SK-N-SH treated with all-trans-retinoic acid at 6 μM for 48 hours (cell line): ENCODE results near the gene CNOT8.
"Not testable (repeated sequence)": the region's sequence is repeated elsewhere in the genome, so short reads cannot be mapped to it uniquely, and the experiment has no call there.

Experiments used
- ATAC-seq: fragments of 200-7000 bp; cut with Tn5 transposase; 3 replicates; pipeline ENCODE4 v1.9.1; 2020; ENCODE audit warnings: mild to moderate bottlenecking, moderate library complexity
- ARNTL ChIP-seq: fragments of 450-650 bp; formaldehyde crosslinking; IDR thresholded peaks from 2 replicates; pipeline ENCODE4 v1.5.0; 2020; ENCODE audit warnings: low read depth, mild to moderate bottlenecking, moderate library complexity, borderline replicate concordance
- BACH2 ChIP-seq: fragments of 250-450 bp; sonication (Bioruptor Pico); IDR thresholded peaks from 2 replicates; pipeline ENCODE4 v1.9.0; 2021; ENCODE audit warnings: mild to moderate bottlenecking, borderline replicate concordance
- CSDC2 ChIP-seq: fragments of 250-450 bp; sonication (Bioruptor Pico); IDR thresholded peaks from 2 replicates; pipeline ENCODE4 v1.5.0; 2020; ENCODE audit warnings: mild to moderate bottlenecking, moderate library complexity
- ESRRG ChIP-seq: fragments of 250-450 bp; sonication (Bioruptor Pico); IDR thresholded peaks from 2 replicates; pipeline ENCODE4 v1.6.1; 2021; ENCODE audit warnings: mild to moderate bottlenecking
- ISL1 ChIP-seq: fragments of 250-450 bp; sonication (Bioruptor Pico); IDR thresholded peaks from 2 replicates; pipeline ENCODE4 v2.1.2; 2022; ENCODE audit warnings: mild to moderate bottlenecking, moderate library complexity
- OSR1 ChIP-seq: fragments of 250-450 bp; sonication (Bioruptor Pico); IDR thresholded peaks from 2 replicates; pipeline ENCODE4 v1.8.0; 2022; ENCODE audit warnings: moderate library complexity, mild to moderate bottlenecking, inconsistent platforms
- PPARA ChIP-seq: fragments of 250-450 bp; sonication (Bioruptor Pico); IDR thresholded peaks from 2 replicates; pipeline ENCODE4 v1.5.0; 2020; ENCODE audit warnings: mild to moderate bottlenecking, borderline replicate concordance
- SNAI2 ChIP-seq: fragments of 250-450 bp; sonication (Bioruptor Pico); IDR thresholded peaks from 2 replicates; pipeline ENCODE4 v1.5.0; 2020; ENCODE audit warnings: mild to moderate bottlenecking, moderate library complexity
- TCF4 ChIP-seq: fragments of 250-450 bp; sonication (Bioruptor Pico); IDR thresholded peaks from 2 replicates; pipeline ENCODE4 v1.8.0; 2021; ENCODE audit warnings: mild to moderate bottlenecking, moderate library complexity, borderline replicate concordance
- TOX ChIP-seq: fragments of 250-450 bp; sonication (Bioruptor Pico); IDR thresholded peaks from 2 replicates; pipeline ENCODE4 v1.8.0; 2021; ENCODE audit warnings: mild to moderate bottlenecking, moderate library complexity, borderline replicate concordance
- ZFP3 ChIP-seq: fragments of 250-450 bp; sonication (Bioruptor Pico); IDR thresholded peaks from 2 replicates; pipeline ENCODE4 v1.5.0; 2020; ENCODE audit warnings: mild to moderate bottlenecking, moderate library complexity
- ZFP30 ChIP-seq: fragments of 450-650 bp; formaldehyde crosslinking; IDR thresholded peaks from 2 replicates; pipeline ENCODE4 v1.5.0; 2022; ENCODE audit warnings: mild to moderate bottlenecking, moderate library complexity
- ZNF565 ChIP-seq: fragments of 450-650 bp; formaldehyde crosslinking; conservative IDR thresholded peaks from 2 replicates; pipeline ENCODE4 v1.5.0; 2020; ENCODE audit warnings: low read depth, mild to moderate bottlenecking, moderate library complexity
- ZNF70 ChIP-seq: fragments of 450-650 bp; formaldehyde crosslinking; IDR thresholded peaks from 2 replicates; pipeline ENCODE4 v1.5.0; 2020; ENCODE audit warnings: mild to moderate bottlenecking, moderate library complexity
- ZNF8 ChIP-seq: fragments of 450-650 bp; formaldehyde crosslinking; IDR thresholded peaks from 2 replicates; pipeline ENCODE4 v1.5.0; 2020; ENCODE audit warnings: mild to moderate bottlenecking, moderate library complexity
- TF ChIP-seq, protein P1 (sequence below): fragments of 250-450 bp; sonication (Bioruptor Pico); IDR thresholded peaks from 2 replicates; pipeline ENCODE4 v1.5.1; 2020; ENCODE audit warnings: low read depth, mild to moderate bottlenecking, moderate library complexity
- TF ChIP-seq, protein P2 (sequence below): fragments of 250-450 bp; sonication (Bioruptor Pico); IDR thresholded peaks from 2 replicates; pipeline ENCODE4 v1.5.0; 2020; ENCODE audit warnings: mild to moderate bottlenecking, moderate library complexity
- TF ChIP-seq, protein P3 (sequence below): fragments of 250-450 bp; sonication (Bioruptor Pico); IDR thresholded peaks from 2 replicates; pipeline ENCODE4 v1.5.1; 2021; ENCODE audit warnings: mild to moderate bottlenecking, moderate library complexity

Gene CNOT8

DNA sequence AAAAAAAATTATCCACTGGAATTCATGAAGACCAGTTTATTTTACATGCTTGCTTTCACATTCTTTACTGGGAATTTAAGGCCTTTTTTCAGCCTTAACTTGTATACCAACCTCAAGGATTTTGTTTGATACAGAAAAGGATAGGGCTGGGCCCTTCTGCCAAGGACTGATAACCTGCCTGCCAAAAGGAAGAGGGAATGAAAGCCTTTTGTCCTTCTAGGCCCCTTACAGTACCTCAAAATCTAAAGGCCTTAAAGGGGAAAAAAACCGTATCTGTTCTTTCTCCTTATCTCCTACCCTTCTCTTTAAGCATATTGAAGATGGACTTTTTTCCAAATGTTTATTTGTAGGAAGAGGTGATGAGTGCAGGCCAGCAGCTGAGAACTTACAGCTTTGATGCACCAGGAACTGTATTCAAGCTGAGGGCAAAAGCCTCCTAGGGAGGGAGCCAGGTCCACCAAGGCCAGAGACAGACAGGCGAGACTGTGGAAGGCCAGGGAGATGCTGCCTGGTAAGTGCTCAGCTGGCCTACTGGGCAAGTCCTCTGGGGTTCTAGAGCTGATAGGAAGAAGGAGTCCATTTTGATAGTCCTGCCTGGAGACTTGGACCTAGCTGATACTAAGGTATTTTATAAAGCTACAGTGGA, 39.8 kb upstream of the CNOT8 start:
- no peak for ATAC-seq
- TF ChIP-seq ZFP3, result no peak
- TF ChIP-seq, protein P1, sequence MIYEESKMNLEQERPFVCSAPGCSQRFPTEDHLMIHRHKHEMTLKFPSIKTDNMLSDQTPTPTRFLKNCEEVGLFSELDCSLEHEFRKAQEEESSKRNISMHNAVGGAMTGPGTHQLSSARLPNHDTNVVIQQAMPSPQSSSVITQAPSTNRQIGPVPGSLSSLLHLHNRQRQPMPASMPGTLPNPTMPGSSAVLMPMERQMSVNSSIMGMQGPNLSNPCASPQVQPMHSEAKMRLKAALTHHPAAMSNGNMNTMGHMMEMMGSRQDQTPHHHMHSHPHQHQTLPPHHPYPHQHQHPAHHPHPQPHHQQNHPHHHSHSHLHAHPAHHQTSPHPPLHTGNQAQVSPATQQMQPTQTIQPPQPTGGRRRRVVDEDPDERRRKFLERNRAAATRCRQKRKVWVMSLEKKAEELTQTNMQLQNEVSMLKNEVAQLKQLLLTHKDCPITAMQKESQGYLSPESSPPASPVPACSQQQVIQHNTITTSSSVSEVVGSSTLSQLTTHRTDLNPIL (CRISPR knock-in tag), result no peak
- TF ChIP-seq ESRRG (CRISPR knock-in tag), result no peak

DNA sequence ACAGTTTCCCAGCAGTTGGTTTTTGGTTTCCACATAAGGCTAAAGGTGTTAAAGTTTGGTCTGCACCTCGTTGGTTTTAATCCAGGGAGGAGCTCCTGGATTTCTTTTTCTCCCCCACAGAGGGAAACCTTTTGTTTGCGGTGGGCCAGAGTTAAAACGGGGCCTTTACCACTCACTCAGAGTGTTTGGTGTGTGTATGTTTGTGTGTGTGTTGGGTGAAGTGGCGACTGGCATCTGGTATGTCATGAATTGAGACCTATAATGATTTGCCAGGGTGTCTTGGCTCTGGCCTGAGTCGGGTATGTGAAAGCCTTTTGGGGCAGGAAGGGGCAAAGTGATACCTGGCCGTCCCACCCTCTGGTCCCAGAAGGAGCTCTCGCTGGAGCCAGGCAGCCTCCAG, 38.9 kb upstream of the CNOT8 start:
- no peak for TF ChIP-seq ZFP30 (CRISPR knock-in tag)
- TF ChIP-seq, protein P1 (CRISPR knock-in tag), result no peak
- TF ChIP-seq, protein P2, sequence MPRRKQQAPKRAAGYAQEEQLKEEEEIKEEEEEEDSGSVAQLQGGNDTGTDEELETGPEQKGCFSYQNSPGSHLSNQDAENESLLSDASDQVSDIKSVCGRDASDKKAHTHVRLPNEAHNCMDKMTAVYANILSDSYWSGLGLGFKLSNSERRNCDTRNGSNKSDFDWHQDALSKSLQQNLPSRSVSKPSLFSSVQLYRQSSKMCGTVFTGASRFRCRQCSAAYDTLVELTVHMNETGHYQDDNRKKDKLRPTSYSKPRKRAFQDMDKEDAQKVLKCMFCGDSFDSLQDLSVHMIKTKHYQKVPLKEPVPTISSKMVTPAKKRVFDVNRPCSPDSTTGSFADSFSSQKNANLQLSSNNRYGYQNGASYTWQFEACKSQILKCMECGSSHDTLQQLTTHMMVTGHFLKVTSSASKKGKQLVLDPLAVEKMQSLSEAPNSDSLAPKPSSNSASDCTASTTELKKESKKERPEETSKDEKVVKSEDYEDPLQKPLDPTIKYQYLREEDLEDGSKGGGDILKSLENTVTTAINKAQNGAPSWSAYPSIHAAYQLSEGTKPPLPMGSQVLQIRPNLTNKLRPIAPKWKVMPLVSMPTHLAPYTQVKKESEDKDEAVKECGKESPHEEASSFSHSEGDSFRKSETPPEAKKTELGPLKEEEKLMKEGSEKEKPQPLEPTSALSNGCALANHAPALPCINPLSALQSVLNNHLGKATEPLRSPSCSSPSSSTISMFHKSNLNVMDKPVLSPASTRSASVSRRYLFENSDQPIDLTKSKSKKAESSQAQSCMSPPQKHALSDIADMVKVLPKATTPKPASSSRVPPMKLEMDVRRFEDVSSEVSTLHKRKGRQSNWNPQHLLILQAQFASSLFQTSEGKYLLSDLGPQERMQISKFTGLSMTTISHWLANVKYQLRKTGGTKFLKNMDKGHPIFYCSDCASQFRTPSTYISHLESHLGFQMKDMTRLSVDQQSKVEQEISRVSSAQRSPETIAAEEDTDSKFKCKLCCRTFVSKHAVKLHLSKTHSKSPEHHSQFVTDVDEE, result no peak
- TF ChIP-seq CSDC2, result no peak
- no peak for TF ChIP-seq OSR1 (CRISPR knock-in tag)
- no peak for TF ChIP-seq TOX (CRISPR knock-in tag)
- TF ChIP-seq SNAI2 (CRISPR knock-in tag), result no peak
- TF ChIP-seq ARNTL (CRISPR knock-in tag), result no peak
- no peak for TF ChIP-seq ZNF565
- TF ChIP-seq PPARA (CRISPR knock-in tag), result no peak
- no peak for TF ChIP-seq ZNF70 (CRISPR knock-in tag)
- no peak for TF ChIP-seq ZFP3
- no peak for ATAC-seq

DNA sequence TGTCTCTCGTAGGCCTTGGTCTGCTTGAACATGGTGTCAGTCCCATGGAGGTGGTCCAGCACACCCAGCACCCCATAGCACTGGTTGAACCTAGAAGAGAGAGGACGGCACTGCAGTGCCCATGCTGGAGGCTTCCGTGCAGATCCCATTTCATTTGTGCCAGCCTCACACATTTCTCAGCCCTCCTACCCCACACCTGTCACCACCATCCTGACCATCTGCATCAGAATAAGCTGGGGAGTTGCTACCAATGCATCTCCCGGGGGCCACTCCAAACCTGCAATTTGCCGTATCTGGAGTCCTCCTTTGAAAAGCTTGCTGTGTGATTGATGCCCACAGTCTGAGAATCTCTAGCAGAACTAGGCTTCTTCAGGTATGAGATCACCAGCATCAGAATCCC, 38.0 kb upstream of the CNOT8 start:
- no peak for ATAC-seq
- TF ChIP-seq ARNTL (CRISPR knock-in tag) (no peak), ZNF70 (CRISPR knock-in tag) (no peak), PPARA (CRISPR knock-in tag) (no peak), ESRRG (CRISPR knock-in tag) (no peak), ZNF565 (no peak), TCF4 (CRISPR knock-in tag) (no peak), ISL1 (no peak), TOX (CRISPR knock-in tag) (no peak), BACH2 (CRISPR knock-in tag) (no peak), CSDC2 (no peak), ZNF8 (CRISPR knock-in tag) (no peak), ZFP3 (no peak)
- TF ChIP-seq, protein P1 (CRISPR knock-in tag), result no peak
- TF ChIP-seq, protein P3, sequence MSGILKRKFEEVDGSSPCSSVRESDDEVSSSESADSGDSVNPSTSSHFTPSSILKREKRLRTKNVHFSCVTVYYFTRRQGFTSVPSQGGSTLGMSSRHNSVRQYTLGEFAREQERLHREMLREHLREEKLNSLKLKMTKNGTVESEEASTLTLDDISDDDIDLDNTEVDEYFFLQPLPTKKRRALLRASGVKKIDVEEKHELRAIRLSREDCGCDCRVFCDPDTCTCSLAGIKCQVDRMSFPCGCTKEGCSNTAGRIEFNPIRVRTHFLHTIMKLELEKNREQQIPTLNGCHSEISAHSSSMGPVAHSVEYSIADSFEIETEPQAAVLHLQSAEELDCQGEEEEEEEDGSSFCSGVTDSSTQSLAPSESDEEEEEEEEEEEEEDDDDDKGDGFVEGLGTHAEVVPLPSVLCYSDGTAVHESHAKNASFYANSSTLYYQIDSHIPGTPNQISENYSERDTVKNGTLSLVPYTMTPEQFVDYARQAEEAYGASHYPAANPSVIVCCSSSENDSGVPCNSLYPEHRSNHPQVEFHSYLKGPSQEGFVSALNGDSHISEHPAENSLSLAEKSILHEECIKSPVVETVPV, result no peak
- TF ChIP-seq, protein P2, result no peak

DNA sequence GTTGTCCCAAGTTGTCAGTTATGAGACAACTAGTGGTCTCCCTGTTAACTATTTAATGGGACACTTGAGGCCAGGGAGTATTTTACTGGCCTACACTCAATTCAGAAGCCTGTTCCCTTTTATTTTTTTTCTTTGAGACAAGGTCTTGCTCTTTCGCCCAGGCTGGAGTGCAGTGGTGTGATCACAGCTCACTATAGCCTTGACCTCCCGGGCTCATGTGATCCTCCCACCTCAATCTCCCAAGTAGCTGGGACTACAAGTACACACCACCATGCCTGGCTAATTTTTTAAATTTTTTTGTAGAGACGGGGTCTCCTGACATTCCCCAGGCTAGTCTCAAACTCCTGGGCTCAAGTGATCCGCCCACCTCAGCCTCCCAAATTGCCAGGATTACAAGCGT, 35.5 kb upstream of the CNOT8 start:
- not testable (repeated sequence) for ATAC-seq
